ENCODE data around the gene WASHC4.
A peak's percentile ranks its signal among the peaks of the same experiment; 100 is the strongest.

WASHC4 gene

GRCh38 chr12:105069936-105070702 is 37.4 kb upstream of the WASHC4 start:
- Histone ChIP-seq H3K4me3 (ENCODE audit: low read depth, low read length) (no peak overlapping the region), H3K36me3 (ENCODE audit: control insufficient read depth, insufficient read depth, low read length) (no peaks in the 10 kb centered on the region), H3K4me1 (no peaks in the 10 kb centered on the region), H3K9me3 (ENCODE audit: control insufficient read depth, low read length) (no peaks in the 10 kb centered on the region), H3K4me2 (ENCODE audit: low read length) (no peak overlapping the region), H3K79me2 (no peaks in the 10 kb centered on the region), H3K9ac (no peak overlapping the region), H3K27ac (peak overlapping the region; percentile 3), H3K27me3 (ENCODE audit: control insufficient read depth, insufficient read depth, low read length) (no peaks in the 10 kb centered on the region), H2AFZ (no peak overlapping the region)
- TF ChIP-seq CTCF (IDR thresholded peaks at IDR 0.05) = no peak

- H3K4me3 ChIP-seq (ENCODE audit: low read depth, low read length) = no peak overlapping the region
- H3K79me2 ChIP-seq = no peaks in the 10 kb centered on the region
- H2AFZ ChIP-seq = no peak overlapping the region
- H3K4me2 ChIP-seq (ENCODE audit: low read length) = no peak overlapping the region
- H3K27me3 ChIP-seq (ENCODE audit: control insufficient read depth, insufficient read depth, low read length) = no peaks in the 10 kb centered on the region
- no peaks in the 10 kb centered on the region for H3K4me1 ChIP-seq
- H3K27ac ChIP-seq = no peak overlapping the region
- H3K9ac ChIP-seq = no peak overlapping the region
- TF ChIP-seq CTCF (IDR thresholded peaks at IDR 0.05) = no peak
- no peaks in the 10 kb centered on the region for H3K9me3 ChIP-seq (ENCODE audit: control insufficient read depth, low read length)
- no peaks in the 10 kb centered on the region for H3K36me3 ChIP-seq (ENCODE audit: control insufficient read depth, insufficient read depth, low read length)
These were observed 35.5 kb upstream of the WASHC4 start for GRCh38 chr12:105071981-105072380.

GRCh38 chr12:105072888-105073488 is 34.5 kb upstream of the WASHC4 start:
- Histone ChIP-seq H3K4me2 (ENCODE audit: low read length) (no peak overlapping the region), H3K9me3 (ENCODE audit: control insufficient read depth, low read length) (no peaks in the 10 kb centered on the region), H2AFZ (no peak overlapping the region), H3K36me3 (ENCODE audit: control insufficient read depth, insufficient read depth, low read length) (no peaks in the 10 kb centered on the region), H3K9ac (no peak overlapping the region), H3K79me2 (no peaks in the 10 kb centered on the region), H3K4me1 (no peaks in the 10 kb centered on the region), H3K27me3 (ENCODE audit: control insufficient read depth, insufficient read depth, low read length) (no peaks in the 10 kb centered on the region), H3K4me3 (ENCODE audit: low read depth, low read length) (no peak overlapping the region), H3K27ac (no peak overlapping the region)
- no peak for TF ChIP-seq CTCF (IDR thresholded peaks at IDR 0.05)

- no peak overlapping the region for H3K27ac ChIP-seq
- H3K4me1 ChIP-seq = no peaks in the 10 kb centered on the region
- H3K9ac ChIP-seq = no peak overlapping the region
- H3K79me2 ChIP-seq = no peaks in the 10 kb centered on the region
- H3K36me3 ChIP-seq (ENCODE audit: control insufficient read depth, insufficient read depth, low read length) = no peaks in the 10 kb centered on the region
- no peak for TF ChIP-seq CTCF (IDR thresholded peaks at IDR 0.05)
- no peak overlapping the region for H3K4me3 ChIP-seq (ENCODE audit: low read depth, low read length)
- no peak overlapping the region for H2AFZ ChIP-seq
- H3K9me3 ChIP-seq (ENCODE audit: control insufficient read depth, low read length) = no peaks in the 10 kb centered on the region
- H3K27me3 ChIP-seq (ENCODE audit: control insufficient read depth, insufficient read depth, low read length) = no peaks in the 10 kb centered on the region
- H3K4me2 ChIP-seq (ENCODE audit: low read length) = no peak overlapping the region
These were observed 31.4 kb upstream of the WASHC4 start for GRCh38 chr12:105076098-105076497.

- Histone ChIP-seq H3K4me2 (ENCODE audit: low read length) (no peak overlapping the region), H3K27ac (no peak overlapping the region), H3K4me1 (no peaks in the 10 kb centered on the region), H3K9me3 (ENCODE audit: control insufficient read depth, low read length) (no peaks in the 10 kb centered on the region), H2AFZ (no peak overlapping the region), H3K79me2 (no peaks in the 10 kb centered on the region), H3K9ac (no peak overlapping the region), H3K4me3 (ENCODE audit: low read depth, low read length) (no peak overlapping the region), H3K27me3 (ENCODE audit: control insufficient read depth, insufficient read depth, low read length) (no peaks in the 10 kb centered on the region), H3K36me3 (ENCODE audit: control insufficient read depth, insufficient read depth, low read length) (no peaks in the 10 kb centered on the region)
- TF ChIP-seq CTCF (IDR thresholded peaks at IDR 0.05) = no peak
These were observed 30.6 kb upstream of the WASHC4 start for GRCh38 chr12:105076913-105077312.

All from parathyroid adenoma (tissue), 2 donors.